Mesenteric fat pad (tissue), 1 donor: ENCODE measurements around the gene ZC3H7A. TPM values are rescaled to one million over a fixed set of nuclear protein-coding genes. Genes with fewer than 3 reads are reported as not detected.

Experiments used
- DNase-seq: peaks from one replicate; pipeline ENCODE4 v3.0.0-alpha.2; 2020; ENCODE audit warnings: low spot score
- total RNA-seq: library from RNA; stranded (reverse); fragmentation: NEBNext Ultra II Directional; extraction: Animal tissue kit (Norgen Biotek cat#: 25700); gene quantifications from one replicate; pipeline ENCODE4 v1.2.1, GENCODE V29; 2021
- donor health status: DM: yes; HTN: yes; CAD: no.

ZC3H7A gene
- total RNA-seq, 1 donor from 2014 or later = 57.1 TPM

- DNase-seq = no peak
Measured at GRCh38 chr16:11708421-11708820, 88.6 kb downstream of the ZC3H7A start.

GRCh38 chr16:11707679-11708197, 89.3 kb downstream of the ZC3H7A start:
- no peak for DNase-seq

- DNase-seq = no peak
Measured at GRCh38 chr16:11706180-11706742, 90.8 kb downstream of the ZC3H7A start.

- DNase-seq = no peak
Measured at GRCh38 chr16:11705311-11706025, 91.6 kb downstream of the ZC3H7A start.

Other genes with a start within 250 kb of the ZC3H7A start
- gene LITAF, start 210.3 kb downstream of the ZC3H7A start, total RNA-seq = 191 TPM
- 47.2 TPM for gene SNN, start 128.8 kb downstream of the ZC3H7A start, total RNA-seq
- gene TXNDC11, start 54.4 kb downstream of the ZC3H7A start, total RNA-seq = 51.9 TPM
- gene RSL1D1, start 54.3 kb upstream of the ZC3H7A start, total RNA-seq = 200 TPM
- 138 TPM for gene GSPT1, start 118.7 kb upstream of the ZC3H7A start, total RNA-seq
- 10.9 TPM for gene NPIPB2, start 144.8 kb upstream of the ZC3H7A start, total RNA-seq
- not detected for gene TNFRSF17, start 168.0 kb upstream of the ZC3H7A start, total RNA-seq
- gene SNX29, start 179.5 kb upstream of the ZC3H7A start, total RNA-seq = 71.8 TPM